Measurements from ENCODE around the gene LDLR. TPM values are rescaled to one million over a fixed set of nuclear protein-coding genes. Genes with fewer than 3 reads are reported as not detected.
A peak's percentile ranks its signal among the peaks of the same experiment; 100 is the strongest.
"Not testable (repeated sequence)": the region's sequence is repeated elsewhere in the genome, so short reads cannot be mapped to it uniquely, and the experiment has no call there.

Gene LDLR
- total RNA-seq, 1 donor, result 326 TPM

DNA sequence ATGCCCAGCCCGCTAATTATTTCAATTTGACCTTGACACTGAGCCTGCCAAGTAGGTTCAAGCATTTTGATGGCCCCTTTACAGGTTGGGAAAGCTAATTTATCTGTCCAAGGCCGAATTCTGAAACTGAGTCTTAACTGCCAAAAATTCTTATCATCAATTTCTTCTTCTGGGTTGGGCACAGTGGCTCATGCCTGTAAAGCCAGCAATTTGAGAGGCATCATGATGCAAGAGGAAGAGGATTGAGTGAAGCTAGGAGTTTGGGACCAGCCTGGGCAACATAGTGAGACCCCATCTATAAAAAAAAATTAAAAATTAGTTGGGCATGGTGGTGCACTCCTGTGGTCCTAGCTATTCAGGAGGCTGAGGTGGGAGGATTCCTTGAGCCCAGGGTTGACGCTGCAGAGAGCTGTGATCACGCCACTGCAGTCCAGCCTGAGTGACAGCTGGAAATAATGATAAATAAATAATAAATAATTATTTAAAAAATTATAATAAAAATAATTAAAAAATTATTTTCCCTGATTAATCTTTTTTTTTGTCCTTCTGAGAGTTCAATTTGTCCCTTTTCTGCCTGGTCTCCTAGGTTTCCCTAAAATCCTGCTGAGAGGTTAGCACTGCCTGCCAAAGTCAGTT is 1.3 kb upstream of the LDLR start:
- Histone ChIP-seq H3K27ac (ENCODE audit: low read depth, low read length) (peak overlapping the region; percentile 92), H2AFZ (ENCODE audit: low read length) (no peak overlapping the region), H3K9me3 (ENCODE audit: low read depth, low read length) (no peaks in the 10 kb centered on the region), H3K4me3 (ENCODE audit: insufficient read depth, low read length) (no peak overlapping the region), H3K27me3 (ENCODE audit: insufficient read depth, low read length) (no peaks in the 10 kb centered on the region), H3K4me2 (ENCODE audit: insufficient read depth, low read length) (peak overlapping the region; percentile 98), H3K4me1 (ENCODE audit: insufficient read depth, low read length) (peaks cover 55% of the 10 kb centered on the region), H3K79me2 (ENCODE audit: insufficient read depth, low read length) (peaks cover 24% of the 10 kb centered on the region), H4K20me1 (ENCODE audit: insufficient read depth, low read length) (peaks cover 8% of the 10 kb centered on the region), H3K36me3 (ENCODE audit: insufficient read depth, low read length) (peaks cover 3% of the 10 kb centered on the region)
- TF ChIP-seq, protein P1, sequence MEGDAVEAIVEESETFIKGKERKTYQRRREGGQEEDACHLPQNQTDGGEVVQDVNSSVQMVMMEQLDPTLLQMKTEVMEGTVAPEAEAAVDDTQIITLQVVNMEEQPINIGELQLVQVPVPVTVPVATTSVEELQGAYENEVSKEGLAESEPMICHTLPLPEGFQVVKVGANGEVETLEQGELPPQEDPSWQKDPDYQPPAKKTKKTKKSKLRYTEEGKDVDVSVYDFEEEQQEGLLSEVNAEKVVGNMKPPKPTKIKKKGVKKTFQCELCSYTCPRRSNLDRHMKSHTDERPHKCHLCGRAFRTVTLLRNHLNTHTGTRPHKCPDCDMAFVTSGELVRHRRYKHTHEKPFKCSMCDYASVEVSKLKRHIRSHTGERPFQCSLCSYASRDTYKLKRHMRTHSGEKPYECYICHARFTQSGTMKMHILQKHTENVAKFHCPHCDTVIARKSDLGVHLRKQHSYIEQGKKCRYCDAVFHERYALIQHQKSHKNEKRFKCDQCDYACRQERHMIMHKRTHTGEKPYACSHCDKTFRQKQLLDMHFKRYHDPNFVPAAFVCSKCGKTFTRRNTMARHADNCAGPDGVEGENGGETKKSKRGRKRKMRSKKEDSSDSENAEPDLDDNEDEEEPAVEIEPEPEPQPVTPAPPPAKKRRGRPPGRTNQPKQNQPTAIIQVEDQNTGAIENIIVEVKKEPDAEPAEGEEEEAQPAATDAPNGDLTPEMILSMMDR (IDR thresholded peaks at IDR 0.05; ENCODE audit: extremely low read depth, low read depth, low read length), result no peak
- DNase-seq (ENCODE audit: insufficient read length, low spot score, missing footprints), result no peak

DNA sequence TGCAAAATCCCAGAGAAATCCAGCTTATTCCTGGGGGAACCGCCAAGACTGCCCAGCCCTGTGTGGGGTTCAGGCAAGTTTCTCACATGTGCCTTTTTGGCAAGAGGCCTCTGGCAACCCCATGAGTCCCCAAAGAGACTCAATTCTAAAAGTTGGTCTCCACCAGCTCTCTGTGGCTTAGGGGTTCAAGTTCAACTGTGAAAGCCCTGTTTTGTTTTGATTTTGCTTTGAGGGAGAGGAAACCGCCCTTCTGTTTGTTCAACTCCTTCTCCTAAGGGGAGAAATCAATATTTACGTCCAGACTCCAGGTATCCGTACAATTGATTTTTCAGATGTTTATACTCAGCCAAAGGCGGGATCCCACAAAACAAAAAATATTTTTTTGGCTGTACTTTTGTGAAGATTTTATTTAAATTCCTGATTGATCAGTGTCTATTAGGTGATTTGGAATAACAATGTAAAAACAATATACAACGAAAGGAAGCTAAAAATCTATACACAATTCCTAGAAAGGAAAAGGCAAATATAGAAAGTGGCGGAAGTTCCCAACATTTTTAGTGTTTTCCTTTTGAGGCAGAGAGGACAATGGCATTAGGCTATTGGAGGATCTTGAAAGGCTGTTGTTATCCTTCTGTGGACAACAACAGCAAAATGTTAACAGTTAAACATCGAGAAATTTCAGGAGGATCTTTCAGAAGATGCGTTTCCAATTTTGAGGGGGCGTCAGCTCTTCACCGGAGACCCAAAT is 583 bp upstream of the LDLR start:
- H3K27ac ChIP-seq (ENCODE audit: low read depth, low read length), result peak overlapping the region; percentile 92
- H3K9me3 ChIP-seq (ENCODE audit: low read depth, low read length), result no peaks in the 10 kb centered on the region
- H4K20me1 ChIP-seq (ENCODE audit: insufficient read depth, low read length), result peaks cover 8% of the 10 kb centered on the region
- peak overlapping the region; percentile 88 for H3K4me3 ChIP-seq (ENCODE audit: insufficient read depth, low read length)
- peak overlapping the region; percentile 71 for H2AFZ ChIP-seq (ENCODE audit: low read length)
- peaks cover 10% of the 10 kb centered on the region for H3K36me3 ChIP-seq (ENCODE audit: insufficient read depth, low read length)
- peak; percentile 77 for DNase-seq (ENCODE audit: insufficient read length, low spot score, missing footprints)
- no peaks in the 10 kb centered on the region for H3K27me3 ChIP-seq (ENCODE audit: insufficient read depth, low read length)
- peak overlapping the region; percentile 98 for H3K4me2 ChIP-seq (ENCODE audit: insufficient read depth, low read length)
- peaks cover 31% of the 10 kb centered on the region for H3K79me2 ChIP-seq (ENCODE audit: insufficient read depth, low read length)
- TF ChIP-seq, protein P1 (IDR thresholded peaks at IDR 0.05; ENCODE audit: extremely low read depth, low read depth, low read length), result no peak
- H3K4me1 ChIP-seq (ENCODE audit: insufficient read depth, low read length), result peaks cover 55% of the 10 kb centered on the region

GRCh38 chr19:11090014-11090263 is 676 bp downstream of the LDLR start:
- Histone ChIP-seq H3K36me3 (ENCODE audit: insufficient read depth, low read length) (peaks cover 18% of the 10 kb centered on the region), H2AFZ (ENCODE audit: low read length) (peak overlapping the region; percentile 49), H3K4me3 (ENCODE audit: insufficient read depth, low read length) (peak overlapping the region; percentile 88), H3K4me1 (ENCODE audit: insufficient read depth, low read length) (peaks cover 50% of the 10 kb centered on the region), H3K4me2 (ENCODE audit: insufficient read depth, low read length) (peak overlapping the region; percentile 98), H3K27ac (ENCODE audit: low read depth, low read length) (peak overlapping the region; percentile 92), H3K79me2 (ENCODE audit: insufficient read depth, low read length) (peaks cover 42% of the 10 kb centered on the region), H4K20me1 (ENCODE audit: insufficient read depth, low read length) (peaks cover 10% of the 10 kb centered on the region)
- DNase-seq (ENCODE audit: insufficient read length, low spot score, missing footprints); H3K27me3 ChIP-seq (ENCODE audit: insufficient read depth, low read length); H3K9me3 ChIP-seq (ENCODE audit: low read depth, low read length): not testable (repeated sequence)

GRCh38 chr19:11090264-11090996 is 1.2 kb downstream of the LDLR start:
- peak overlapping the region; percentile 97 for H3K27ac ChIP-seq (ENCODE audit: low read depth, low read length)
- TF ChIP-seq, protein P1 (IDR thresholded peaks at IDR 0.05; ENCODE audit: extremely low read depth, low read depth, low read length), result no peak
- peaks cover 18% of the 10 kb centered on the region for H3K36me3 ChIP-seq (ENCODE audit: insufficient read depth, low read length)
- peak overlapping the region; percentile 49 for H2AFZ ChIP-seq (ENCODE audit: low read length)
- peak overlapping the region; percentile 98 for H3K4me2 ChIP-seq (ENCODE audit: insufficient read depth, low read length)
- DNase-seq (ENCODE audit: insufficient read length, low spot score, missing footprints), result peak; percentile 96
- no peaks in the 10 kb centered on the region for H3K27me3 ChIP-seq (ENCODE audit: insufficient read depth, low read length)
- peaks cover 50% of the 10 kb centered on the region for H3K4me1 ChIP-seq (ENCODE audit: insufficient read depth, low read length)
- peak overlapping the region; percentile 88 for H3K4me3 ChIP-seq (ENCODE audit: insufficient read depth, low read length)
- H4K20me1 ChIP-seq (ENCODE audit: insufficient read depth, low read length), result peaks cover 10% of the 10 kb centered on the region
- no peaks in the 10 kb centered on the region for H3K9me3 ChIP-seq (ENCODE audit: low read depth, low read length)
- H3K79me2 ChIP-seq (ENCODE audit: insufficient read depth, low read length), result peaks cover 44% of the 10 kb centered on the region
